Skeletal muscle satellite cell (primary cell): ENCODE data around the gene NDUFS7.
A peak's percentile ranks its signal among the peaks of the same experiment; 100 is the strongest.

ENCODE experiments used
- H3K27me3 ChIP-seq: 2 replicates; pipeline ENCODE4 v1.7.0; 2013; ENCODE audit warnings: low read length; ENCODE audit not compliant: control insufficient read depth, insufficient read depth
- H3K36me3 ChIP-seq: 2 replicates; pipeline ENCODE4 v1.7.0; 2013; ENCODE audit warnings: mild to moderate bottlenecking, control low read depth, low read length; ENCODE audit not compliant: insufficient read depth
- H3K4me1 ChIP-seq: 2 replicates; pipeline ENCODE4 v1.7.0; 2013; ENCODE audit warnings: low read length; ENCODE audit not compliant: control insufficient read depth, insufficient read depth
- H3K4me2 ChIP-seq: 2 replicates; pipeline ENCODE4 v1.7.0; 2013; ENCODE audit warnings: mild to moderate bottlenecking, low read length
- H3K4me3 ChIP-seq: 2 replicates; pipeline ENCODE4 v1.7.0; 2013; ENCODE audit warnings: low read length
- H3K9ac ChIP-seq: 2 replicates; pipeline ENCODE4 v1.7.0; 2013; ENCODE audit warnings: mild to moderate bottlenecking, low read depth, low read length, moderate library complexity
- H3K9me3 ChIP-seq: replicated peaks from 2 replicates; pipeline ENCODE4 v1.7.0; 2013; ENCODE audit warnings: mild to moderate bottlenecking, control low read depth, low read length

Gene NDUFS7

GRCh38 chr19:1397838-1398237 lies 14.1 kb downstream of the NDUFS7 start:
- H3K4me1 ChIP-seq: peaks cover 16% of the 10 kb centered on the region
- no peaks in the 10 kb centered on the region for H3K9me3 ChIP-seq
- no peak overlapping the region for H3K4me2 ChIP-seq
- no peak overlapping the region for H3K4me3 ChIP-seq
- no peaks in the 10 kb centered on the region for H3K27me3 ChIP-seq
- H3K36me3 ChIP-seq: peaks cover 10% of the 10 kb centered on the region
- H3K9ac ChIP-seq: no peak overlapping the region

- Histone ChIP-seq H3K4me1 (peaks cover 21% of the 10 kb centered on the region), H3K4me3 (no peak overlapping the region), H3K4me2 (no peak overlapping the region), H3K9ac (no peak overlapping the region), H3K36me3 (no peaks in the 10 kb centered on the region), H3K27me3 (no peaks in the 10 kb centered on the region), H3K9me3 (no peaks in the 10 kb centered on the region)
These were observed 15.4 kb downstream of the NDUFS7 start for GRCh38 chr19:1399079-1399478.

- Histone ChIP-seq H3K9me3 (no peaks in the 10 kb centered on the region), H3K27me3 (no peaks in the 10 kb centered on the region), H3K4me2 (no peak overlapping the region), H3K4me3 (no peak overlapping the region), H3K36me3 (no peaks in the 10 kb centered on the region), H3K9ac (no peak overlapping the region), H3K4me1 (peaks cover 21% of the 10 kb centered on the region)
These were observed 16.0 kb downstream of the NDUFS7 start for GRCh38 chr19:1399745-1400144.

- peaks cover 21% of the 10 kb centered on the region for H3K4me1 ChIP-seq
- H3K4me3 ChIP-seq: peak overlapping the region; percentile 80
- peak overlapping the region; percentile 93 for H3K4me2 ChIP-seq
- H3K9me3 ChIP-seq: no peaks in the 10 kb centered on the region
- H3K9ac ChIP-seq: peak overlapping the region; percentile 78
- no peaks in the 10 kb centered on the region for H3K36me3 ChIP-seq
- no peaks in the 10 kb centered on the region for H3K27me3 ChIP-seq
These were observed 16.8 kb downstream of the NDUFS7 start for GRCh38 chr19:1400281-1401137.

GRCh38 chr19:1401138-1401888 lies 17.6 kb downstream of the NDUFS7 start, which contains the start of gene GAMT:
Gene GAMT (minus strand): TSS chr19:1401542. CDS start chr19:1401476, 66 bp downstream.
- Histone ChIP-seq H3K36me3 (no peaks in the 10 kb centered on the region), H3K9me3 (no peaks in the 10 kb centered on the region), H3K4me3 (peak within 1 kb of the TSS; percentile 80), H3K4me2 (peak within 1 kb of the TSS; percentile 93), H3K4me1 (peaks cover 21% of the 10 kb centered on the region), H3K9ac (peak within 1 kb of the TSS; percentile 78), H3K27me3 (no peaks in the 10 kb centered on the region)

GRCh38 chr19:1401889-1402217 lies 18.1 kb downstream of the NDUFS7 start:
- Histone ChIP-seq H3K27me3 (no peaks in the 10 kb centered on the region), H3K4me1 (peaks cover 23% of the 10 kb centered on the region), H3K9me3 (no peaks in the 10 kb centered on the region), H3K4me2 (peak overlapping the region; percentile 93), H3K9ac (peak overlapping the region; percentile 78), H3K4me3 (peak overlapping the region; percentile 80), H3K36me3 (no peaks in the 10 kb centered on the region)

GRCh38 chr19:1402411-1403070 lies 18.8 kb downstream of the NDUFS7 start:
- Histone ChIP-seq H3K4me3 (no peak overlapping the region), H3K27me3 (no peaks in the 10 kb centered on the region), H3K4me1 (peaks cover 23% of the 10 kb centered on the region)

GRCh38 chr19:1406774-1407527 lies 23.2 kb downstream of the NDUFS7 start:
- no peaks in the 10 kb centered on the region for H3K9me3 ChIP-seq

More at GRCh38 chr19:1402411-1403070, 18.8 kb downstream of the NDUFS7 start:
- H3K36me3 ChIP-seq: no peaks in the 10 kb centered on the region
- H3K4me2 ChIP-seq: peak overlapping the region; percentile 37
- H3K9me3 ChIP-seq: no peaks in the 10 kb centered on the region
- H3K9ac ChIP-seq: no peak overlapping the region

GRCh38 chr19:1407528-1408299 lies 24.0 kb downstream of the NDUFS7 start, which contains the start of gene DAZAP1:
Gene DAZAP1 (plus strand): TSS chr19:1407586. CDS start chr19:1407774, 188 bp downstream.
- peaks cover 46% of the 10 kb centered on the region for H3K4me1 ChIP-seq
- no peaks in the 10 kb centered on the region for H3K9me3 ChIP-seq
- peak within 1 kb of the TSS; percentile 100 for H3K9ac ChIP-seq
- peak within 1 kb of the TSS; percentile 96 for H3K4me2 ChIP-seq
- peaks cover 14% of the 10 kb centered on the region for H3K36me3 ChIP-seq
- H3K27me3 ChIP-seq: no peaks in the 10 kb centered on the region
- H3K4me3 ChIP-seq: peak within 1 kb of the TSS; percentile 95

More at GRCh38 chr19:1406774-1407527, 23.2 kb downstream of the NDUFS7 start:
- peak overlapping the region; percentile 72 for H3K9ac ChIP-seq
- H3K4me3 ChIP-seq: peak overlapping the region; percentile 69
- peaks cover 11% of the 10 kb centered on the region for H3K36me3 ChIP-seq
- H3K4me2 ChIP-seq: peak overlapping the region; percentile 85
- H3K27me3 ChIP-seq: no peaks in the 10 kb centered on the region
- peaks cover 41% of the 10 kb centered on the region for H3K4me1 ChIP-seq
